Measurements from ENCODE around the gene TRAF5.

DNA sequence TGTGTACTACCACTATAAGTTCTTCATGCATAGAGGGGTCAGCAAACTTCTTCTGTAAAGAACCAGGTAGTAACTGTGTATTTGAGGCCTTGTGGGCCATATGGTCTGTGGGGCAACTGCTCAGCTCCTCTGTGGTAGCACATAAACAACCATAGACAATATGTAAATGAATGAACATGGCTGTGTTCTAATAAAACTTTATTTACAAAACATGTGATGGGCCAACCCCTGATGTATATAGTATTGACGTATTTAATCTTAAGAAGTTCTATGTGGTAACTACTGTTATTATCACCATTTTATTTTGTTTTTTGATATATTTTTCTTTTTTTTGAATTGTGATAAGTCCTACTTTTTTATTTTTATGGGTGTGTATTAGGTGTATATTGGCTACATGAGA lies 15.4 kb downstream of the TRAF5 start:
- TF ChIP-seq ZNF138 (CRISPR knock-in tag; conservative IDR thresholded peaks at IDR 0.05) (no peak), GABPB1 (CRISPR knock-in tag; IDR thresholded peaks at IDR 0.05) (no peak), ZBTB21 (CRISPR knock-in tag; IDR thresholded peaks at IDR 0.05; ENCODE audit: borderline replicate concordance) (no peak), ATF1 (CRISPR knock-in tag; IDR thresholded peaks at IDR 0.05) (no peak), SMAD3 (CRISPR knock-in tag; IDR thresholded peaks at IDR 0.05; ENCODE audit: borderline replicate concordance) (no peak), EMX1 (CRISPR knock-in tag; IDR thresholded peaks at IDR 0.05) (no peak), ESRRA (CRISPR knock-in tag; IDR thresholded peaks at IDR 0.05; ENCODE audit: borderline replicate concordance) (no peak), CREB1 (CRISPR knock-in tag; IDR thresholded peaks at IDR 0.05) (no peak), KAT7 (CRISPR knock-in tag; IDR thresholded peaks at IDR 0.05; ENCODE audit: borderline replicate concordance) (no peak)
- TF ChIP-seq, protein P1, sequence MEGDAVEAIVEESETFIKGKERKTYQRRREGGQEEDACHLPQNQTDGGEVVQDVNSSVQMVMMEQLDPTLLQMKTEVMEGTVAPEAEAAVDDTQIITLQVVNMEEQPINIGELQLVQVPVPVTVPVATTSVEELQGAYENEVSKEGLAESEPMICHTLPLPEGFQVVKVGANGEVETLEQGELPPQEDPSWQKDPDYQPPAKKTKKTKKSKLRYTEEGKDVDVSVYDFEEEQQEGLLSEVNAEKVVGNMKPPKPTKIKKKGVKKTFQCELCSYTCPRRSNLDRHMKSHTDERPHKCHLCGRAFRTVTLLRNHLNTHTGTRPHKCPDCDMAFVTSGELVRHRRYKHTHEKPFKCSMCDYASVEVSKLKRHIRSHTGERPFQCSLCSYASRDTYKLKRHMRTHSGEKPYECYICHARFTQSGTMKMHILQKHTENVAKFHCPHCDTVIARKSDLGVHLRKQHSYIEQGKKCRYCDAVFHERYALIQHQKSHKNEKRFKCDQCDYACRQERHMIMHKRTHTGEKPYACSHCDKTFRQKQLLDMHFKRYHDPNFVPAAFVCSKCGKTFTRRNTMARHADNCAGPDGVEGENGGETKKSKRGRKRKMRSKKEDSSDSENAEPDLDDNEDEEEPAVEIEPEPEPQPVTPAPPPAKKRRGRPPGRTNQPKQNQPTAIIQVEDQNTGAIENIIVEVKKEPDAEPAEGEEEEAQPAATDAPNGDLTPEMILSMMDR (IDR thresholded peaks at IDR 0.05), result no peak
